ENCODE results near the gene NR5A1.

DNA sequence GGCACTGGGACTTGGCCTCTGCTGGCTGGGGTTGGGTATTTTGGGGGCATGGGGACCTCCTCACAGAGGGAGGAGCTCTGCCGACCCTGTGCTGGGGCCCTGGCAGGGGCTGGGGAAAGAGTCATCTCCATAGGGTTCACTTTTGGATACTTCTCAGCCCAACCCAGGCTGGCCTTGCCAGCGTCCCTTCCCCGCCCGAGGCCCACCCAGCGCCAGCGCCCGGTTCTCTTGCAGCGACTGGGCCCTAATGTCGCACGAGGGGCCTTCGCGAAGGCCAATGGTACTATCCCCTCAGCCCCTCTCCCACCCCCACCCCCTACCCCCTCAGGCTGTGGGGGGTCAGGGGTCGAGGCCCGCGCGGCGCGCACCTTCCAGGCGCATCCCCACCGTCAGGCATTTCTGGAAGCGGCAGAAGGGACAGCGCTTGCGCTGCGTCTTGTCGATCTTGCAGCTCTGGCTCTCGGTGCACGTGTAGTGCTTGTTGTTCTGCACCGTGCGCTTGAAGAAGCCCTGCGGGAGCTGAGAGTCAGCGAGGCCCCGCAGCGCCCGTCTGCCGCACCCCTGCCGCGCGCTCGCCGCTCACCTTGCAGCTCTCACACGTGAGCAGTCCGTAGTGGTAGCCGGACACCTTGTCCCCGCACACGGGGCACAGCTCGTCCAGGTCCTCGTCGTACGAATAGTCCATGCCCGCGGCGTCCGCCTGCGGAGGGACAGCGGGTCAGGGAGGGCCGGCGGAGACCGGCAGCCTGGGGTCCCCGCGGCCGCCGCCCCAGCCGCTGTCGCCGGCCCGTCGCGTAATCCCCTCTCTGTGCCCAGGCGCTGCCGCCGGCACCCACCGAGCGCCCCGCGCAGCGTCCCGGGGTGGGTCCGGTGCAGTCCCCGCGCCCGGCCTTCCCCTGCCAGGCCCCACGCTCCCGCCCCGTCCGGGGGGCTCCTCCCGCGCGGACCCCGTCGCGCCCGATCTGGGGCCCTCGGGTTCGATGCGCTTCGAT, 4.2 kb downstream of the NR5A1 start:
- no peak for TF ChIP-seq ZNF274 (IDR thresholded peaks at IDR 0.05; ENCODE audit: low read depth, low read length)
- TF ChIP-seq YY1 (IDR thresholded peaks at IDR 0.05; ENCODE audit: insufficient read depth, insufficient read length) = no peak

Data from NT2/D1 (cell line).